Measurements from ENCODE around the gene S100PBP.

The S100PBP gene

GRCh38 chr1:32811917-32812316 lies 5.5 kb upstream of the S100PBP start:
- TF ChIP-seq REST (IDR thresholded peaks at IDR 0.05; ENCODE audit: insufficient read depth in 1 of 2, low read depth in 2 of 2, low read length in 2 of 2) (no peak), TAF1 (IDR thresholded peaks at IDR 0.05; ENCODE audit: borderline replicate concordance, insufficient read depth, low read length) (no peak), SIN3A (IDR thresholded peaks at IDR 0.05; ENCODE audit: borderline replicate concordance, insufficient read depth, low read length) (no peak)

- TF ChIP-seq SIN3A (IDR thresholded peaks at IDR 0.05; ENCODE audit: borderline replicate concordance, insufficient read depth, low read length) (no peak), FOXP2 (optimal IDR thresholded peaks at IDR 0.05; ENCODE audit: borderline replicate concordance, extremely low read depth, extremely low read length, insufficient read depth) (no peak), REST (IDR thresholded peaks at IDR 0.05; ENCODE audit: insufficient read depth in 1 of 2, low read depth in 2 of 2, low read length in 2 of 2) (no peak), TAF1 (IDR thresholded peaks at IDR 0.05; ENCODE audit: borderline replicate concordance, insufficient read depth, low read length) (no peak), POLR2AphosphoS5 (IDR thresholded peaks at IDR 0.05; ENCODE audit: low read depth, low read length) (no peak)
Observed at GRCh38 chr1:32813941-32814739, 3.3 kb upstream of the S100PBP start.

GRCh38 chr1:32816676-32817158 lies 736 bp upstream of the S100PBP start:
- peak; percentile 41; the same call in 1 of the 2 replicates for TF ChIP-seq TAF1 (IDR thresholded peaks at IDR 0.05; ENCODE audit: borderline replicate concordance, insufficient read depth, low read length)
- TF ChIP-seq REST (IDR thresholded peaks at IDR 0.05; ENCODE audit: insufficient read depth in 1 of 2, low read depth in 2 of 2, low read length in 2 of 2) = no peak

- no peak for TF ChIP-seq FOXP2 (optimal IDR thresholded peaks at IDR 0.05; ENCODE audit: borderline replicate concordance, extremely low read depth, extremely low read length, insufficient read depth)
- TF ChIP-seq POLR2AphosphoS5 (IDR thresholded peaks at IDR 0.05; ENCODE audit: low read depth, low read length) = peak; percentile 78
- TF ChIP-seq REST (IDR thresholded peaks at IDR 0.05; ENCODE audit: insufficient read depth in 1 of 2, low read depth in 2 of 2, low read length in 2 of 2) = no peak
- no peak; the same call in 1 of the 2 replicates for TF ChIP-seq SIN3A (IDR thresholded peaks at IDR 0.05; ENCODE audit: borderline replicate concordance, insufficient read depth, low read length)
- 0 out of 2 replicates have a peak, but pooled peaks have one; percentile 16 for TF ChIP-seq TAF1 (IDR thresholded peaks at IDR 0.05; ENCODE audit: borderline replicate concordance, insufficient read depth, low read length)
Observed at GRCh38 chr1:32817815-32818786, 648 bp downstream of the S100PBP start.
